ENCODE data around the gene MALT1. TPM values are rescaled to one million over a fixed set of nuclear protein-coding genes. Genes with fewer than 3 reads are reported as not detected.
"Not testable (repeated sequence)": the region's sequence is repeated elsewhere in the genome, so short reads cannot be mapped to it uniquely, and the experiment has no call there.

Gene MALT1
- total RNA-seq, 1 experiment from 2014 or later: 28.5 TPM

GRCh38 chr18:58639237-58639636, 32.0 kb upstream of the MALT1 start:
- BruUV-seq (replicated peaks): no TSS peak
- TF ChIP-seq, protein P1, sequence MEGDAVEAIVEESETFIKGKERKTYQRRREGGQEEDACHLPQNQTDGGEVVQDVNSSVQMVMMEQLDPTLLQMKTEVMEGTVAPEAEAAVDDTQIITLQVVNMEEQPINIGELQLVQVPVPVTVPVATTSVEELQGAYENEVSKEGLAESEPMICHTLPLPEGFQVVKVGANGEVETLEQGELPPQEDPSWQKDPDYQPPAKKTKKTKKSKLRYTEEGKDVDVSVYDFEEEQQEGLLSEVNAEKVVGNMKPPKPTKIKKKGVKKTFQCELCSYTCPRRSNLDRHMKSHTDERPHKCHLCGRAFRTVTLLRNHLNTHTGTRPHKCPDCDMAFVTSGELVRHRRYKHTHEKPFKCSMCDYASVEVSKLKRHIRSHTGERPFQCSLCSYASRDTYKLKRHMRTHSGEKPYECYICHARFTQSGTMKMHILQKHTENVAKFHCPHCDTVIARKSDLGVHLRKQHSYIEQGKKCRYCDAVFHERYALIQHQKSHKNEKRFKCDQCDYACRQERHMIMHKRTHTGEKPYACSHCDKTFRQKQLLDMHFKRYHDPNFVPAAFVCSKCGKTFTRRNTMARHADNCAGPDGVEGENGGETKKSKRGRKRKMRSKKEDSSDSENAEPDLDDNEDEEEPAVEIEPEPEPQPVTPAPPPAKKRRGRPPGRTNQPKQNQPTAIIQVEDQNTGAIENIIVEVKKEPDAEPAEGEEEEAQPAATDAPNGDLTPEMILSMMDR (IDR thresholded peaks at IDR 0.05; ENCODE audit: unreplicated experiment): no peak
- intact Hi-C loops (cut with micrococcal nuclease): loop anchor here (5.0 kb wide), 1 partner anchor 57 kb away; no protein-coding TSS in a partner anchor
- peaks cover 7% of the 10 kb centered on the region for H3K36me3 Mint-ChIP-seq (ENCODE audit: insufficient read depth, unreplicated experiment)
- no peak for DNase-seq (ENCODE audit: unreplicated experiment)
- no peaks in the 10 kb centered on the region for H3K9me3 Mint-ChIP-seq (ENCODE audit: unreplicated experiment)
- H3K4me3 Mint-ChIP-seq (ENCODE audit: unreplicated experiment): peak overlapping the region; percentile 10
- CTCF ChIA-PET: interaction anchor here (1.1 kb wide), 1 partner anchor 14 kb away, joined by 3 read pairs; no protein-coding TSS in a partner anchor
- H3K4me1 Mint-ChIP-seq (ENCODE audit: insufficient read depth, unreplicated experiment): peaks cover 10% of the 10 kb centered on the region
- no peak overlapping the region for H3K27ac Mint-ChIP-seq (ENCODE audit: low read depth, unreplicated experiment)
- POLR2A ChIA-PET: interaction anchor here (0.6 to 2.8 kb wide), 16 partner anchors 13 to 311 kb away, joined by 3 to 54 read pairs (median 4); partner anchors contain the start of gene MALT1
- no peaks in the 10 kb centered on the region for H3K27me3 Mint-ChIP-seq (ENCODE audit: insufficient read depth, unreplicated experiment)

- H3K27ac Mint-ChIP-seq (ENCODE audit: low read depth, unreplicated experiment): no peak overlapping the region
- H3K4me3 Mint-ChIP-seq (ENCODE audit: unreplicated experiment): peak overlapping the region; percentile 10
- peaks cover 10% of the 10 kb centered on the region for H3K4me1 Mint-ChIP-seq (ENCODE audit: insufficient read depth, unreplicated experiment)
- ChIA-PET CTCF (interaction anchor here (0.5 to 1.1 kb wide), 5 partner anchors 12 to 428 kb away, joined by 3 to 4 read pairs (median 3); partner anchors contain the start of gene MALT1), POLR2A (interaction anchor here (0.5 to 2.8 kb wide), 18 partner anchors 12 to 310 kb away, joined by 3 to 54 read pairs (median 4); partner anchors contain the start of gene MALT1)
- no peaks in the 10 kb centered on the region for H3K27me3 Mint-ChIP-seq (ENCODE audit: insufficient read depth, unreplicated experiment)
- H3K36me3 Mint-ChIP-seq (ENCODE audit: insufficient read depth, unreplicated experiment): peaks cover 7% of the 10 kb centered on the region
- DNase-seq (ENCODE audit: unreplicated experiment): peak; percentile 81
- no peaks in the 10 kb centered on the region for H3K9me3 Mint-ChIP-seq (ENCODE audit: unreplicated experiment)
- intact Hi-C loops (cut with micrococcal nuclease): loop anchor here (5.0 kb wide), 1 partner anchor 58 kb away; no protein-coding TSS in a partner anchor
- TF ChIP-seq, protein P1 (IDR thresholded peaks at IDR 0.05; ENCODE audit: unreplicated experiment): no peak
- no TSS peak for BruUV-seq (replicated peaks)
Observed at GRCh38 chr18:58639751-58640427, 31.4 kb upstream of the MALT1 start.

- ChIA-PET POLR2A (interaction anchor here (0.5 to 2.8 kb wide), 9 partner anchors 11 to 99 kb away, joined by 3 to 54 read pairs (median 8); partner anchors contain the start of gene MALT1), CTCF (interaction anchor here (0.5 to 1.1 kb wide), 4 partner anchors 12 to 428 kb away, joined by 3 to 4 read pairs (median 3); partner anchors contain the start of gene MALT1)
- DNase-seq (ENCODE audit: unreplicated experiment): peak; percentile 27
- no peak overlapping the region for H3K4me3 Mint-ChIP-seq (ENCODE audit: unreplicated experiment)
- H3K9me3 Mint-ChIP-seq (ENCODE audit: unreplicated experiment): no peaks in the 10 kb centered on the region
- H3K4me1 Mint-ChIP-seq (ENCODE audit: insufficient read depth, unreplicated experiment): peaks cover 10% of the 10 kb centered on the region
- no TSS peak for BruUV-seq (replicated peaks)
- intact Hi-C loops (cut with micrococcal nuclease): no loop called here
- peaks cover 7% of the 10 kb centered on the region for H3K36me3 Mint-ChIP-seq (ENCODE audit: insufficient read depth, unreplicated experiment)
- H3K27me3 Mint-ChIP-seq (ENCODE audit: insufficient read depth, unreplicated experiment): no peaks in the 10 kb centered on the region
- H3K27ac Mint-ChIP-seq (ENCODE audit: low read depth, unreplicated experiment): no peak overlapping the region
- TF ChIP-seq, protein P1 (IDR thresholded peaks at IDR 0.05; ENCODE audit: unreplicated experiment): no peak
Observed at GRCh38 chr18:58640428-58640805, 30.8 kb upstream of the MALT1 start.

- no TSS peak for BruUV-seq (replicated peaks)
- POLR2A ChIA-PET: interaction anchor here (1.2 to 2.8 kb wide), 7 partner anchors 14 to 99 kb away, joined by 3 to 54 read pairs (median 8); partner anchors contain the start of gene MALT1
- intact Hi-C loops (cut with micrococcal nuclease): no loop called here
- peaks cover under 1% of the 10 kb centered on the region for H3K36me3 Mint-ChIP-seq (ENCODE audit: insufficient read depth, unreplicated experiment)
- no peak for DNase-seq (ENCODE audit: unreplicated experiment)
- H3K4me1 Mint-ChIP-seq (ENCODE audit: insufficient read depth, unreplicated experiment): peaks cover 3% of the 10 kb centered on the region
- TF ChIP-seq, protein P1 (IDR thresholded peaks at IDR 0.05; ENCODE audit: unreplicated experiment): no peak
- H3K4me3 Mint-ChIP-seq (ENCODE audit: unreplicated experiment): no peak overlapping the region
- CTCF ChIA-PET: interaction anchor here (1.0 to 1.1 kb wide), 2 partner anchors 30 to 99 kb away, joined by 3 to 4 read pairs; partner anchors contain the start of gene MALT1
- H3K9me3 Mint-ChIP-seq (ENCODE audit: unreplicated experiment): no peaks in the 10 kb centered on the region
- H3K27ac Mint-ChIP-seq (ENCODE audit: low read depth, unreplicated experiment): no peak overlapping the region
- H3K27me3 Mint-ChIP-seq (ENCODE audit: insufficient read depth, unreplicated experiment): no peaks in the 10 kb centered on the region
Observed at GRCh38 chr18:58640891-58641610, 30.2 kb upstream of the MALT1 start.

- DNase-seq (ENCODE audit: unreplicated experiment); intact Hi-C loops (cut with micrococcal nuclease); H3K9me3 Mint-ChIP-seq (ENCODE audit: unreplicated experiment); BruUV-seq (replicated peaks); H3K36me3 Mint-ChIP-seq (ENCODE audit: insufficient read depth, unreplicated experiment); H3K27me3 Mint-ChIP-seq (ENCODE audit: insufficient read depth, unreplicated experiment); H3K27ac Mint-ChIP-seq (ENCODE audit: low read depth, unreplicated experiment); H3K4me1 Mint-ChIP-seq (ENCODE audit: insufficient read depth, unreplicated experiment); H3K4me3 Mint-ChIP-seq (ENCODE audit: unreplicated experiment): not testable (repeated sequence)
- ChIA-PET CTCF (interaction anchor here (0.7 kb wide), 1 partner anchor 28 kb away, joined by 5 read pairs; no protein-coding TSS in a partner anchor), POLR2A (interaction anchor here (0.7 kb wide), 1 partner anchor 11 kb away, joined by 4 read pairs; no protein-coding TSS in a partner anchor)
Observed at GRCh38 chr18:58643557-58643956, 27.7 kb upstream of the MALT1 start.
